IMR-90 (cell line): Measurements from ENCODE around the gene GUCY2D. TPM values are rescaled to one million over a fixed set of nuclear protein-coding genes. Genes with fewer than 3 reads are reported as not detected.

Source experiments
- ATAC-seq: fragments of 200-7000 bp; cut with Tn5 transposase; 2 replicates; pipeline ENCODE4 v1.9.1; 2020; ENCODE audit warnings: low read depth, mild to moderate bottlenecking, moderate library complexity
- BruUV-seq: library from RNA; stranded (reverse); fragments of 400-500 nt; replicated peaks from 2 replicates; lab custom pipeline; 2021; lab: Mats Ljungman, UMichigan
- CTCF ChIA-PET: fragments of 300-600 bp; formaldehyde crosslinking; extraction: SDS; loops from one replicate; lab custom pipeline; 2021; ENCODE audit warnings: antibody characterized with exemption; lab: Yijun Ruan, JAX
- POLR2A ChIA-PET: fragments of 300-600 bp; sonication (Branson Sonifier 250); formaldehyde crosslinking; loops from one replicate; lab custom pipeline; 2022; ENCODE audit warnings: antibody characterized with exemption; ENCODE audit not compliant: unreplicated experiment; lab: Charles Lee
- DNase-seq: peaks from one replicate; pipeline ENCODE4 v3.0.0; 2013
- H2AFZ ChIP-seq: replicated peaks from 2 replicates; pipeline ENCODE3; 2013; ENCODE audit warnings: low read length, mild to moderate bottlenecking; ENCODE audit not compliant: poor library complexity
- H2AK5ac ChIP-seq: 2 replicates; pipeline ENCODE4 v1.6.1; 2013; ENCODE audit warnings: low read depth, low read length, inconsistent platforms
- H2AK9ac ChIP-seq: replicated peaks from 2 replicates; pipeline ENCODE3; 2013; ENCODE audit warnings: mild to moderate bottlenecking, low read depth, low read length, moderate library complexity; ENCODE audit not compliant: poor library complexity
- H2BK120ac ChIP-seq: 2 replicates; pipeline ENCODE4 v1.6.1; 2013; ENCODE audit warnings: low read depth, low read length, inconsistent platforms
- H2BK15ac ChIP-seq: 3 replicates; pipeline ENCODE4 v1.6.1; 2013; ENCODE audit warnings: low read depth, low read length, inconsistent platforms
- H2BK20ac ChIP-seq: 2 replicates; pipeline ENCODE4 v1.6.1; 2013; ENCODE audit warnings: low read depth, mild to moderate bottlenecking, inconsistent platforms, low read length, moderate library complexity
- H2BK5ac ChIP-seq: 2 replicates; pipeline ENCODE4 v1.6.1; 2013; ENCODE audit warnings: mild to moderate bottlenecking, low read depth, low read length, inconsistent platforms; ENCODE audit not compliant: poor library complexity, severe bottlenecking
- H3K14ac ChIP-seq: replicated peaks from 2 replicates; pipeline ENCODE4 v1.6.1; 2013; ENCODE audit warnings: low read depth, low read length, inconsistent platforms
- H3K18ac ChIP-seq: 2 replicates; pipeline ENCODE4 v1.6.1; 2013; ENCODE audit warnings: low read depth, low read length, control low read depth
- H3K23ac ChIP-seq: 2 replicates; pipeline ENCODE4 v1.6.1; 2013; ENCODE audit warnings: low read depth, low read length, inconsistent platforms
- H3K27ac ChIP-seq: 2 replicates; pipeline ENCODE4 v1.5.1; 2013; ENCODE audit warnings: mild to moderate bottlenecking, control low read depth, low read length; ENCODE audit not compliant: insufficient read depth
- H3K27me3 ChIP-seq: 2 replicates; pipeline ENCODE4 v1.6.1; 2013; ENCODE audit warnings: low read length; ENCODE audit not compliant: control insufficient read depth, insufficient read depth
- H3K36me3 ChIP-seq: 2 replicates; pipeline ENCODE4 v1.6.1; 2013; ENCODE audit warnings: low read length, mixed read lengths; ENCODE audit not compliant: control insufficient read depth, insufficient read depth
- H3K4ac ChIP-seq: 2 replicates; pipeline ENCODE4 v1.6.1; 2013; ENCODE audit warnings: low read depth, low read length, inconsistent platforms
- H3K4me1 ChIP-seq: 2 replicates; pipeline ENCODE4 v1.6.1; 2013; ENCODE audit warnings: low read length, mixed read lengths; ENCODE audit not compliant: control insufficient read depth, insufficient read depth
- H3K4me2 ChIP-seq: 2 replicates; pipeline ENCODE4 v1.6.1; 2013; ENCODE audit warnings: low read depth, mild to moderate bottlenecking, control low read depth, low read length, moderate library complexity
- H3K4me3 ChIP-seq: 2 replicates; pipeline ENCODE4 v1.5.1; 2013; ENCODE audit warnings: low read depth, mild to moderate bottlenecking, control low read depth, low read length, moderate library complexity; ENCODE audit not compliant: insufficient read depth
- H3K56ac ChIP-seq: 2 replicates; pipeline ENCODE4 v1.6.1; 2013; ENCODE audit warnings: low read length, inconsistent platforms; ENCODE audit not compliant: insufficient read depth; ENCODE audit errors: extremely low read depth
- H3K79me1 ChIP-seq, 2 experiments: 2 replicates each; pipeline ENCODE4 v1.6.1; 2013; ENCODE audit warnings: low read length in 2 of 2, inconsistent platforms in 1 of 2, low read depth in 1 of 2
- H3K9ac ChIP-seq: 2 replicates; pipeline ENCODE4 v1.6.1; 2013; ENCODE audit warnings: low read depth, low read length, control low read depth
- H3K9me1 ChIP-seq: 2 replicates; pipeline ENCODE4 v1.6.1; 2013; ENCODE audit warnings: low read length, inconsistent platforms; ENCODE audit not compliant: insufficient read depth
- H3K9me3 ChIP-seq: 2 replicates; pipeline ENCODE4 v1.6.1; 2013; ENCODE audit warnings: low read length; ENCODE audit not compliant: control insufficient read depth, insufficient read depth
- H4K20me1 ChIP-seq: 2 replicates; pipeline ENCODE4 v1.6.1; 2013; ENCODE audit warnings: low read length, inconsistent platforms; ENCODE audit not compliant: insufficient read depth
- H4K5ac ChIP-seq: 2 replicates; pipeline ENCODE4 v1.6.1; 2013; ENCODE audit warnings: mild to moderate bottlenecking, low read depth, low read length, control low read depth
- H4K8ac ChIP-seq, 2 experiments: 2 replicates each; pipeline ENCODE4 v1.6.1; 2013; ENCODE audit warnings: low read depth in 2 of 2, low read length in 2 of 2, control low read depth in 1 of 2, inconsistent platforms in 1 of 2
- H4K91ac ChIP-seq: 2 replicates; pipeline ENCODE4 v1.6.1; 2013; ENCODE audit warnings: low read depth, low read length, inconsistent platforms; ENCODE audit not compliant: insufficient read depth
- CTCF ChIP-seq: conservative IDR thresholded peaks from 2 replicates; pipeline ENCODE4 v1.5.1; 2012; ENCODE audit warnings: mild to moderate bottlenecking, low read depth, low read length, improper control_type of control experiment
- MAZ ChIP-seq: IDR thresholded peaks from 2 replicates; pipeline ENCODE4 v1.6.1; 2012; ENCODE audit warnings: low read depth, mild to moderate bottlenecking, low read length, improper control_type of control experiment, moderate library complexity, borderline replicate concordance
- POLR2A ChIP-seq: IDR thresholded peaks from 2 replicates; pipeline ENCODE4 v1.6.1; 2012; ENCODE audit warnings: mild to moderate bottlenecking, low read depth, low read length
- RCOR1 ChIP-seq: IDR thresholded peaks from 2 replicates; pipeline ENCODE4 v1.6.1; 2012; ENCODE audit warnings: mild to moderate bottlenecking, low read length, improper control_type of control experiment; ENCODE audit not compliant: insufficient replicate concordance
- RFX5 ChIP-seq: IDR thresholded peaks from 2 replicates; pipeline ENCODE4 v1.8.0; 2012; ENCODE audit warnings: low read depth, mild to moderate bottlenecking, low read length, moderate library complexity
- USF2 ChIP-seq: fragments of 150-350 bp; IDR thresholded peaks from 2 replicates; pipeline ENCODE4 v1.6.1; 2017; ENCODE audit warnings: mild to moderate bottlenecking, antibody characterized with exemption, low read length, low read depth
- WGBS, 2 experiments: methylation state at CpG; one replicate each; pipeline versions ENCODE4 v1.1.5 to v1.1.7; 2013; ENCODE audit warnings: missing lambda C conversion rate in 2 of 2; ENCODE audit not compliant: insufficient read length in 1 of 2; ENCODE audit errors: extremely low coverage in 2 of 2; 5-methylcytosine and 5-hydroxymethylcytosine counted together
- dilution Hi-C: fragments of 300-500 bp; cut with HindIII; formaldehyde crosslinking; loops from one replicate; pipeline ENCODE4 v1.14.3; 2018; ENCODE audit warnings: low sequenced_read_pairs; ENCODE audit not compliant: unreplicated experiment
- in situ Hi-C: fragments of 300-500 bp; cut with MboI; formaldehyde crosslinking; loops from 3 replicates; pipeline ENCODE4 v1.14.3; 2019; ENCODE audit warnings: low sequenced_read_pairs, inconsistent platforms, mixed read lengths
- intact Hi-C: fragments of 100-400 bp; cut with micrococcal nuclease; formaldehyde crosslinking; loops from 2 replicates; pipeline ENCODE4 v1.10.0; 2022
- polyA plus RNA-seq, 3 experiments: library from polyadenylated mRNA; depleted of rRNA; stranded (reverse); fragments of >200 nt; gene quantifications; 2 replicates each; pipeline ENCODE4 v1.2.3, GENCODE V29; 2012; ENCODE audit warnings: low replicate concordance in 1 of 3
- total RNA-seq: library from RNA; depleted of rRNA; stranded (reverse); fragments of >200 nt; gene quantifications from 2 replicates; pipeline ENCODE4 v1.2.3, GENCODE V29; 2012

GUCY2D gene
- total and polyA plus RNA-seq, 2 of the 4 experiments (the other 2 are of a cell fraction), result 0.03 TPM; not detected in 1

- in situ Hi-C loops, result no loop called here
- CTCF ChIA-PET, result no interaction called here
Measured at GRCh38 chr17:8013731-8014557, 11.5 kb downstream of the GUCY2D start.

More at GRCh38 chr17:8013731-8014557, 11.5 kb downstream of the GUCY2D start:
- no peaks in the 10 kb centered on the region for H4K20me1 ChIP-seq
- H3K27ac ChIP-seq, result no peak overlapping the region
- no peak for TF ChIP-seq CTCF
- no peak for TF ChIP-seq RFX5
- no peak for TF ChIP-seq POLR2A
- no peak for TF ChIP-seq USF2
- no peak for TF ChIP-seq RCOR1
- TF ChIP-seq MAZ, result no peak
- H2BK15ac ChIP-seq, result no peak overlapping the region
- peaks cover 3% of the 10 kb centered on the region; the same call in 1 of the 2 replicates for H3K4me1 ChIP-seq
- H3K79me1 ChIP-seq, result no peaks in the 10 kb centered on the region
- no peak overlapping the region for H2AK5ac ChIP-seq
- no peak overlapping the region for H4K91ac ChIP-seq
- POLR2A ChIA-PET, result no interaction called here
- no peak overlapping the region for H3K23ac ChIP-seq
- H2BK20ac ChIP-seq, result no peak overlapping the region
- H3K27me3 ChIP-seq, result peaks cover 77% of the 10 kb centered on the region
- H3K4me3 ChIP-seq, result no peak overlapping the region
- H3K18ac ChIP-seq, result no peak overlapping the region
- H2AFZ ChIP-seq, result no peak overlapping the region
- no peak overlapping the region for H3K14ac ChIP-seq
- H3K9me1 ChIP-seq, result no peaks in the 10 kb centered on the region
- no peaks in the 10 kb centered on the region for H3K9me3 ChIP-seq
- no peak overlapping the region for H2AK9ac ChIP-seq
- H3K9ac ChIP-seq, result no peak overlapping the region
- ATAC-seq, result no peak
- WGBS, 2 experiments, result 50% methylated on average over 2 of the region's 12 CpGs; no CpG with 5 or more reads in 1 of the 2 experiments
- no peak overlapping the region for H3K4me2 ChIP-seq
- H4K8ac ChIP-seq, result no peak overlapping the region
- no peak overlapping the region for H2BK120ac ChIP-seq
- no peak overlapping the region for H4K5ac ChIP-seq
- no peak for DNase-seq
- dilution Hi-C loops (no loop called here), intact Hi-C loops (no loop called here)
- no peak overlapping the region for H2BK5ac ChIP-seq
- BruUV-seq, result no TSS peak
- H3K56ac ChIP-seq, result no peak overlapping the region
- H3K36me3 ChIP-seq, result no peaks in the 10 kb centered on the region
- H3K4ac ChIP-seq, result no peak overlapping the region
